Measurements from ENCODE around the gene SLC1A1.
"Not testable (repeated sequence)": the region's sequence is repeated elsewhere in the genome, so short reads cannot be mapped to it uniquely, and the experiment has no call there.

SLC1A1 gene

GRCh38 chr9:4506490-4506889, 16.2 kb downstream of the SLC1A1 start:
- no peak for DNase-seq (ENCODE audit: low read depth, low spot score)

DNA sequence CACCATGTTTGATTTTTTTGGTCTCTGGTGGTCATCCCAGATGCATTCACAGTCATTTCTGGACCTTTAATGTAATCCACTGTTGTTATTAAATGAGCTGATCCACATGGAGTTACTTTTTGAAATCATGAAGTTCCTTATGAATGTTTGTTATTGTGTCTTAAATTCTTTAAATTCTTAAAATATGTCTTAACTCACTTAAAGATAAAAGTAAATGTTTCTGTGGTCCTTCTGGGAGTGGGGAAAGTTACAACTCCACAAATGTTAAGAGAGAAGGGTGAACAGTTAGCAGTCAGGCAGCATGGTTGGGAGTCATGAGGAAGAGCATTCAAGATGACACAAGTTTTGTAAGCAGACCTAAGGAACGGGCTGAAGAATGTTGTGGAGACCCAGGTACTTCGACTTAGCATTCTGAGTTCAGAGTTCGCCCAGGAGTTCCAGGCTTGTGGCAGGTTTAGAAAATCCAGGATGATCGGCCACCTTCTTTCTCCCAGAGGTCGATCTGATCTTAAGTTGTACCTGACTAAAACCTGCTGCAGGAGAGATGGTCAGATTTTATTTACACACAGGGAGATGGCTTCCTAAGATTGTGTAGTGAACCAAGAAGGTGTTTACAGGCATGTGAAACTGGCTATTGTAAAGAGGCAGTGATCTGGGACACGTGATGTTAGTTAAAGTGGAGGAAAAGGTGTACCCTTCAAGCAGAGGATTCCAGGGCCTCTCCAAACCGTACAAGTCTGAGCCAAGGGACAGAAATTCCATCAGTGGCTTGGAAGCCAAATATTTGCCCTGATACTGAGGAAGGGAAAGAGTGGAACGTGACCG, 17.2 kb downstream of the SLC1A1 start:
- no peak for DNase-seq (ENCODE audit: low read depth, low spot score)

- DNase-seq (ENCODE audit: low read depth, low spot score): no peak
These were observed 18.1 kb downstream of the SLC1A1 start for GRCh38 chr9:4508246-4508906.

- no peak for DNase-seq (ENCODE audit: low read depth, low spot score)
These were observed 18.8 kb downstream of the SLC1A1 start for GRCh38 chr9:4508907-4509589.

GRCh38 chr9:4509590-4509984, 19.3 kb downstream of the SLC1A1 start:
- DNase-seq (ENCODE audit: low read depth, low spot score): no peak

GRCh38 chr9:4510546-4511322, 20.5 kb downstream of the SLC1A1 start:
- DNase-seq (ENCODE audit: low read depth, low spot score): no peak

DNA sequence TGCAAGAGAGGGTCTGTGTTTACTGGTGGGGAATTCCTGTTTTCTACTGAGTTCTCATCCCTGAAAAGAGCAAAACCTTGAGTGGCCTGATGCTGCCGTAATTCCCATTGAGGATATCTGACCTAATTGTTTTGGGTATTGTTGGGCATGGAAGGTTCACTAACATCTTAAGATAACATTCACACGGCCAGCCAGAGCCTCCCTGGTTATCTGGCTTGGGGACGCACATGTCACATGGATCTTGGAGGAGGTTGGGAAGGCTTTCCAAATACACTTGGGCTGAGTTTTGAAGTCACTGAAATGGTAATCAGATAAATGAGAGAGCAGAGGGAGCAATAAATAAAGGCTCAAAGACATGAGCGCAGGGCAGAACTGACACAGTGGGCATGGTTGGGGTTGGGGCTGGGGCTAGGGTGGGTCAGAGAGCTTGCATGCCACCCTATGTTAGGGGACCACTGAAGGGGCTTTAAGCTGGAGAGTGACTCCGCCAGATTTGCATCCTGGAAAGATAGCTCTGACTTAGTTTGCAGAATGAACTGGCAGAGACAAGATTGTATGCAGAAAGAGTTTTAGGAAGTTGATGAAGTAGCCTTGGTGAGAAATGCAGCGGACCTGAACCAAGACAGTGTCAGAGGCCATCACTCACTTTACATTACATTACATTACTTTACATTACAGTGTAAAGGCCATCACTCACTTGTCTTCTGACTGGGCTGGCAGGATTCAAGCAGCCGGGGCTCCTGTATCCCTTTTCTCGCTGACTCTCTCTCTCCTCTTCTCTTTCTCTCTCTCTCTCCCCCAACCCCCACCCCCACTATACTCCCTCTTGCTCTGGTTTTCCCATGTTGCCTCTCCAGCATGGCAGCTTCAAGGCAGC, 24.2 kb downstream of the SLC1A1 start:
- no peak for DNase-seq (ENCODE audit: low read depth, low spot score)

- DNase-seq (ENCODE audit: low read depth, low spot score): no peak
These were observed 25.7 kb downstream of the SLC1A1 start for GRCh38 chr9:4515958-4516375.

GRCh38 chr9:4517274-4517673, 27.0 kb downstream of the SLC1A1 start:
- no peak for DNase-seq (ENCODE audit: low read depth, low spot score)

DNA sequence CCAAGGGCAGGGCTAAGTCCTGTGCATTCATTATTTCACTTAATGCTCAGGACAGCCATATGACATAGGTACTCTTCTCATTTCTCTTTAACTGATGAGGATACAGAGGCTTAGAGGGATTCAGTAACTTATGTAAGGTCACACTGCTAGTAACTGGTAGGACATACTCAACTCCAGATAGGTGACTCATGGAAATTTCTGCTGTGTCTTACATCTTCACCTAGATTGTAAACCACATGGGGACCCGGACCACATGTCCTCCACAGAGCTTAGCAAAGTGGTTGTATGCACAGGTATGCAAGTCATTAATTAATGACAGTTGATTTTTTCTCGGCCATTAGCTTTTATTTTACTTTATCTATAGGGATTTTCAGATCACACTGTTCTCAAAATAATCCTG, 29.3 kb downstream of the SLC1A1 start:
- DNase-seq (ENCODE audit: low read depth, low spot score): no peak

- no peak for DNase-seq (ENCODE audit: low read depth, low spot score)
These were observed 29.8 kb downstream of the SLC1A1 start for GRCh38 chr9:4520055-4520454.

- DNase-seq (ENCODE audit: low read depth, low spot score): no peak
These were observed 40.1 kb downstream of the SLC1A1 start for GRCh38 chr9:4530375-4530774.

DNA sequence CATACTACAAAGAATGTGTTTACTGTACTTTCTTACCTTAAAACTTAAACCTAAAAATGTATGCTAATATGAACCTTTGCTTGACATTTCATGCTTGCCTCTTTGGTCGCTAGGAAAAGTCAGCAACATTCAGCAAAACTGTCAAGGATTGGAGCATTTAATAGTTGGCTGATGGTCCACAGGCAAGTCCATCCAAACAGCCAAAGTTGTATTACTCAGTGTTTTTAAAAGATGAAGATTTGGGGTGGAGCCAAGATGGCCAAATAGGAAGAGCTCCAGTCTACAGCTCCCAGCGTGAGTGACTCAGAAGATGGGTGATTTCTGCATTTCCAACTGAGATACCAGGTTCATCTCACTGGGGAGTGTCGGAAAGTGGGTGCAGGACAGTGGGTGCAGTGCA, 40.6 kb downstream of the SLC1A1 start:
- not testable (repeated sequence) for DNase-seq (ENCODE audit: low read depth, low spot score)

DNA sequence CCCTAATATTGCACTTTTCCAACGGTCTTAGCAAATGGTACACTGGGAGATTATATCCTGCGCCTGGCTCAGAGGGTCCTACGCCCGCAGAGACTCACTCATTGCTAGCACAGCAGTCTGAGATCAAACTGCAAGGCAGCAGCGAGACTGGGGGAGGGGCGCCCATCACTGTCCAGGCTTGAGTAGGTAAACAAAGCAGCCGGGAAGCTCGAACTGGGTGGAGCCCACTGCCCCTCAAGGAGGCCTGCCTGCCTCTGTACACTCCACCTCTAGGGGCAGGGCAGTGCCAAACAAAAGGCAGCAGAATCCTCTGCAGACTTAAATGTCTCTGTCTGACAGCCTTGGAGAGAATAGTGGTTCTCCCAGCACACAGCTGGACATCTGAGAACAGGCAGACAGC, 41.1 kb downstream of the SLC1A1 start:
- DNase-seq (ENCODE audit: low read depth, low spot score): not testable (repeated sequence)

- DNase-seq (ENCODE audit: low read depth, low spot score): not testable (repeated sequence)
These were observed 43.6 kb downstream of the SLC1A1 start for GRCh38 chr9:4533881-4534280.

DNA sequence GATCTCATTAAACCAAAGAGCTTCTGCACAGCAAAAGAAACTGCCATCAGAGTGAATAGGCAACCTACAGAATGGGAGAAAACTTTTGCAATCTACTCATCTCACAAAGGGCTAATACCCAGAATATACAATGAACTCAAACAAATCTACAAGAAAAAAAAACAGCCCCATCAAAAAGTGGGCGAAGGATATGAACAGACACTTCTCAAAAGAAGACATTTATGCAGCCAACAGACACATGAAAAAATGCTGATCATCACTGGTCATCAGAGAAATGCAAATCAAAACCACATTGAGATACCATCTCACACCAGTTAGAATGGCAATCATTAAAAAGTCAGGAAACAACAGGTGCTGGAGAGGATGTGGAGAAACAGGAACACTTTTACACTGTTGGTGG, 45.9 kb downstream of the SLC1A1 start:
- not testable (repeated sequence) for DNase-seq (ENCODE audit: low read depth, low spot score)

DNA sequence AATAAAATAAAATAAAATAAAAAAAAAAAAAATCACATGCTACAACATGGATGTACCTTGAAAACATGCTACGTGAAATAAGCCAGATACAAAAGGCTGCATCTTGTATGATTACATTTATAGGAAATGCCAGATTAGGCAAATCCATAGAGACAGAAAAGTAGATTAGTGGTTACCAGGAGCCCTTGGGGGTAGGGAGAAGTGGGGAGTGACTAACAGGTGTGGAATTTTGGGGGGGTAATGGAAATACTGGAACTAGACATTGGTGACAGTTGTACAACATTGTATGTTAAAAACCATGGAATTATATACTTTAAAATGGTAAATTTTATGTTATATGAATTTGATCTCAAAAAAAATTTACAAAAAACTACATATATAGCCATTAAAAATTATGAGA, 47.3 kb downstream of the SLC1A1 start:
- no peak for DNase-seq (ENCODE audit: low read depth, low spot score)

DNA sequence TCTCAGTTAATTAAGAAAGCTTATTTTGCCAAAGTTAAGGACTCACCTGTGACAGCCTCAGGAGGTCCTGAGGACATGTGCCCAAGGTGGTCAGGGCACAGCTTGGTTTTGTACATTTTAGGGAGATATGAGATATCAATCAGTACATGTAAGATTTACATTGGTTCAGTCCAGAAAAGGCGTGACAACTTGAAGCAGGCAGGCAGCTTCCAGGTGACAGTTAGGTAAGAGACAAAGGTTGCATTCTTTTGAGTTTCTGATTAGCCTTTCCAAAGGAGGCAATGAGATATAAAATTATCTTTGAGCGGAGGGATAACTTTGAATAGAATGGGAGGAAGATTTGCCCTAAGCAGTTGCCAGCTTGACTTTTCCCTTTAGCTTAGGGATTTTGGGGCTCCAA, 47.8 kb downstream of the SLC1A1 start:
- no peak for DNase-seq (ENCODE audit: low read depth, low spot score)

- DNase-seq (ENCODE audit: low read depth, low spot score): no peak
These were observed 48.4 kb downstream of the SLC1A1 start for GRCh38 chr9:4538621-4539020.

DNA sequence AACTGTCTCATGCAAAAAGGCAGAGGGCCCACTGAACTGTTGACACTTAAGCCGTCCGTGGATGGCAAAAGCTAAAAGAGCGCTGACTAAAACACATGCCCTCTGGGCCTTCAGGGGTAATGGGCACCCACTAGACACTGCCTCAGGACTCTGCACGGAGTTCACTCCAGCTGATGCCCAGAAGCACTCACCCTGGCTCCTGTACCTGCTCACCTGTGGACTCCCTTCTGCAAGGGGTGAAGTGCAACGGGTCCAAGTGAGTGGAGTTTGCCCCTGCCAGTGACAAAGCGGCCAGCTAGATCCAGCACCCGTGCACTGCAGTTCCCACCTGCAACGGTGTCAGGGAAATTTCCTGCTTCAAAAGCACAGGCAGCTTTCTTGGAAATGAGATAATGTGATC, 50.2 kb downstream of the SLC1A1 start:
- no peak for DNase-seq (ENCODE audit: low read depth, low spot score)

- DNase-seq (ENCODE audit: low read depth, low spot score): no peak
These were observed 51.0 kb downstream of the SLC1A1 start for GRCh38 chr9:4541281-4541680.

All from iPS DF 19.7 (cell line).